DMS53 treated with DMSO at 0.1 percent for 48 hours (cell line): ENCODE measurements around the gene CCDC195.
"Not testable (repeated sequence)": the region's sequence is repeated elsewhere in the genome, so short reads cannot be mapped to it uniquely, and the experiment has no call there.

Experiments
- DNase-seq: peaks from one replicate; lab custom pipeline; 2025; ENCODE audit not compliant: unreplicated experiment; lab: John Stamatoyannopoulos, UW

The CCDC195 gene

DNA sequence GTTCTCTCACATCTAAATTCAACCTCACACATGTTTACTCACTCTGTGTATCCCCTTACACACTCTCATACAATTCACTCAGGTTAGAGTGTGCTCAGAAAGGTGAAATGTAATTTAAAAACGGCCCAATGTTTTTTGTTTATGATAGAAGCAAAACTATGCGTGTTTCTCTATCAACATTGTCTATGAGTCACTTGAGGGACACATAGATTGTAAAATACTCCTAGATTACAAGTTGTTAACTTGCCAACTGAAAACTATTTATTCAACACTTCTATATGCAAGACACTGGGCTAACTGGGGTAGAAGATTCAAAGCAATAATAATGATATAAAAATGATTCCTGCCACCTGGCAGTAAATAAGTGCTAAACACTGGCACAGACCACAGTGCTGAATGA is 24.6 kb downstream of the CCDC195 start:
- DNase-seq, result no peak

DNA sequence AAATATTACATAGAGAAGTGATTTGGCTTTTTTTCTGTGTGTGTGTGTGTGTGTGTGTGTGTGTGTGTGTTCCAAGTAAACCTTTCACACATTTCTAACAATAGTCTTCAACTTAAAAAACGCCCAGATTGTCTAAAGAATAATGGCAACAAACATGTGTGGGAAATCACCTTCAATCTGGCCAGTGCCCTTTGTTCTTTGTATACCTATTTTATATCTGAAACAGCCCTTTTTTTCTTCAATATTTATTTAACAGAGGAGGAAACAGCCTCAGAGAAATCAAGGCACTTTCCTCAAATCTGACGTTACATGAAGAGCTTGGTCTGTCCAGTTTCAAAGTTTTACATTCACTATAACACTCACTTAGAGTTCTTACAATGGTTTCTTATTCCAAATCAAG is 25.3 kb downstream of the CCDC195 start:
- no peak for DNase-seq

DNA sequence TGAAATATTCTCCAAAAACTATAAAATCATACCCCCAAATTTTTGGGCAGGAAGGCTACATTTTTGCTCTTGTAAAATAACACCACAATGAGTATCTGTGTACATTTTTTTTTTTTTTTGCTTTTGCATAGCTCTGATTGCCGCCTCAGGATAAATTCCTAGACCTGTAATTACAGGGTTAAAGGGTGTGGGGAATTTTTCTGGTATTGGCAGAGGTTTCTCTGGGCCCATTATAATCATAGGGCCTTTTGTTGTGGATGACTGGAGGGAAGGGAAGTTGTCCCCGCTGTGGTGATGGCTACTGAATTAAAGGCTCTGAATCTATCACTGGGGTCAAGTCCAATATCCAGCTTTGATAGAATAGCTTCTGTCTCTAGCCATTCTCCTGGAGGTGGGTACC is 26.6 kb downstream of the CCDC195 start:
- DNase-seq, result no peak

DNA sequence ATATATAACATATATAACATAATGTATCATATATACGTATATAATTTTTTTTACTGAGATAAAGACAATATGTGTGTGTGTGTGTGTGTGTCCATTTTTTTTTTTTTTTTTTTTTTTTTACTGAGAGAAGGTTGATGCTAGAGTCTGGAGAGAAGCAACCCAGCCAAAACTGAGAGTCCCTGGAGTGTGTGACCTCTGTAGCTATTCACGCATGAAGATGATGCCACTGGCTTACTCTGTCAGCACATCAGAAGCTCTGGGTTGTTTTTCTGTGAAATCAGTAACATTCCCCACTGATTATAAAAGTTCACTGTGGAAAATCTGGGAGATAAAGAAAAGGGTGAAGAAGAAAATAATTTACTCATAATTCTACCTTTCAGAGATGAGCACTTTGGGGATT is 27.2 kb downstream of the CCDC195 start:
- DNase-seq, result no peak

DNA sequence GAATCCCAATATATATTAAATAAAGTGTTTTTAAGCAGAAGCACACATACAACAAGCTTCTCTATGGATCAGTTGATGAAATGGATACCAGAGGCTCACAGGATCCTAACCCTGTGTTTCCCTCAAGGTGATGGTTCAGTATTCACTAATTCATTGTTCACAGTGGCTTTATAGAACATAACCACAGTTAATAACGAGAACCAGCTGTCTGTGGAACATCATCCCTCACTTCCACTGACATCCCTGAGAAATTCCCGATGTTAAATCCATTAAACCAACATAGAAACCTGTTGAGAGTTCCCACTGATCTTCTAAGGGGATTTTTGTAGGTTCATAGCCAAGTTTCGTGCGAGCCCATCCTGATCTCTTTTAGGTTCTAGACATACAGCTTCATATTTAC is 29.0 kb downstream of the CCDC195 start:
- DNase-seq, result no peak

DNA sequence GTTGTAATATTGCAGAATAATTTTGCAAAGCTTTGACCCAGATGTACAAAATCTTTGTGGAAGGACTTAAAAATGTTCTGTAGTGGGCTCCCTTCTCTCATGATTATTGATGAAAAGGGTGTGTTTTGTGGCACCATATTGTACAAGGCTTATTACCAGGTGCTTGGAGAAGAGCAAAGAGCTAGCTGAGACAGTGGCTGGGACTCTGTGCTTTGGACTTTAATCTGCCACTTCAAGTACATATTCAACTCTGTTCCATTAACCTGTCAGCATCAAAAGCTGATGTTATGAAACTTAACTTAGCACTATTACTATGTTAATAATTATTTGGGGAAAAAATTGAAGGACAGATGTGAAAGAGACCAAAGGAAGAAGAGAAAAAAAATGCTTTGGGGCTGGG is 31.0 kb downstream of the CCDC195 start:
- DNase-seq, result no peak

DNA sequence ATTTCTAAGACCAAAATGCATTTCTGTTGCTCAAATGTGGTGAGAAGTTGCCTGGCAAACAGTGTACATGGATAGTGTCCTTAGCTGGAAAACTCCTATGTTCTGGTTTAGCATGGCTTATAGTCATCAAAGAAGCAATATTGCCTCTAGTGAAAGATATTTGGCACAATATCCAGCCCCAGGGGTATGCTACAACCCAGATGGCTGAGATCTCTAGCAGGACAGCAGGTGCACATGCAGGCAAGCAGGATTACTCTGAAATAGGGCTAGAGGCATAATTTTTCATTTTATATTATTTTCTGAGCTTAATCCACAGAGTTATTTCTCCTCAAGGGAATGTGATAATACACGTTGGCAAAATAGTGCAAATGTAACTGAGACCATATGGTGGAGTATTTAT is 34.0 kb downstream of the CCDC195 start:
- DNase-seq, result no peak

DNA sequence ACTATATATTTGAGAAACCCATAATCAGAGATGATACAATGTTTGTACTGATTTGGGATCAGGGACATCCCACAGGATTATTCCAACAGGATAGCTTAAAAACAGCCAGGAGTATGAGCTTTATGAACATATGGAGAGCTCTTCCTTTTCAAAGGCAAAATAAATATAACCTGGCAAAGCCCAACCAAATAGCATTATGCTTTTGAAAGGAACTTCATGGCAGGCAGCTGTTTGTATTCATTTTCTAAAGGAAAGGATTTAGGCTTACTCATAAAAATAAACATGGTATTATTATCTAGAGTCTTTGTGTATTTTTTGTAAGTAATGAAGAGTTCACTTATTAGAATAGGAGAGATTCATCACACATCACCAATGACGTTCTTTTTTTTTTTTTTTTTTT is 44.4 kb downstream of the CCDC195 start:
- DNase-seq, result peak; percentile 74

DNA sequence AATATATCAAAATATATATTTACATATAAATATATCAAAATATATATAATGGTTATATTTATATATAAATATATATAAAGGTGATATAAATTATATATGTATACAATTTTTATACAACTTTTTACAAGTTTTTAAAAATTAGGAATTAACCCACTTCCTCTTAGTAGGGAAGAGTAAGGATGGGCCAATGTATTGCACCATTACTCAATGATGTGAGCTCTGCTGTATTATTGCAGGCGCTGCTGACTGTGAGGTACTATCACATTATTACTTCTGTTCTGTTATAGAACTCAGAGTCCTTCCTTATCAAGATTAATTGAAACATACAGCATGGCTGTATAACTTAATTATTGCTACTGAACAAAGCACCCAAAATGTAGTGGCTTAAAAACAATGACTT is 46.0 kb downstream of the CCDC195 start:
- no peak for DNase-seq

DNA sequence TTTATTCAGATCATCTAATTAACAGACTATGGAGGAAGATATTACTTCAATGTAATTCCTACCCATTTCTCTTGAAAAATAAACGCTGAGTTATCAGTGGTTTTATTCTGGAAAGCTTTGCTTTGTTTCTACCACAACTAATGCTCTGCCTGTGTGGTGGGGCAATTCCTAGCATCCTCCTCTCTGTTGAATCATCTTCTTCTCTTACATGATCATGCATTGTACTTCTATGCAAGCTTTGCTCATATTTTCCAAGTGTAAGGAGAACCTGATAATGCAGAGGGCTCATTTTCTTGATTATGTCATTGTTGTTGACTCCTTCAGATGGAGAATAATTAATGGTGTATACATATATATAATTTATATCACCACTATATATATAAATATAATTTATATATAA is 46.7 kb downstream of the CCDC195 start:
- DNase-seq, result no peak

DNA sequence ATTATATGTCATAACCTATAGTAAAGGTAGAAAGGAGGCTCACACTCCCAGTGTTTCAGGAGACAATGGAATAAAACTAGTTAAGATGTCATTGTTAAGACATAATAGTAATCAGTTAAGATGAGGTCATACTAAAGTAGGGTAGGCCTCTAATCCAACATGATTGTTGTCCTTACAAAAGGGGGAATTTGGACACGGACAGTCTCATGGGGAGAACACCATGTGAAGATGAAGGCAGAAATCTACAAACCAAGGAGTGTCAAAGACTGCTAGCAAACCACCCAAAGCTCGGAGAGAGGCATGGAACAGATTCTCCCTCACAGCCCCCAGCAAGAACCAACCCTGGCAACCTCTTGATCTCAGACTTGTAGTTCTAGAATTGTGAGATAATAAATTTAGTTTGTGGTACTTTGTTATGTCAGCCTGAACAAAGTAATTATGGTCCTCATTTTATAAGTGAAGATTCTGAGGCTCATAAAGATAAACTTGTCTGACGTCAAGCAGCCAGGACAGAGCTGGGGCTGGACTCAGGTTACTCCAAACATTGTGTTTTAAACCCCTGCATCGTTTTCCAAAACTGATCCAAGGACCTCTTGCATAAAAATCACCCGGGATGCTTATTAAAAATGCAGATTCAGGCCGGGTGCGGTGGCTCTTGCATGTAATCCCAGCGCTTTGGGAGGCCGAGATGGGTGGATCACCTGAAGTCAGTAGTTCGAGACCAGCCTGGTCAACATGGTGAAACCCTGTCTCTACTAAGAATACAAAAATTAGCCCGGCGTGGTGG is 47.8 kb downstream of the CCDC195 start:
- DNase-seq, result no peak

DNA sequence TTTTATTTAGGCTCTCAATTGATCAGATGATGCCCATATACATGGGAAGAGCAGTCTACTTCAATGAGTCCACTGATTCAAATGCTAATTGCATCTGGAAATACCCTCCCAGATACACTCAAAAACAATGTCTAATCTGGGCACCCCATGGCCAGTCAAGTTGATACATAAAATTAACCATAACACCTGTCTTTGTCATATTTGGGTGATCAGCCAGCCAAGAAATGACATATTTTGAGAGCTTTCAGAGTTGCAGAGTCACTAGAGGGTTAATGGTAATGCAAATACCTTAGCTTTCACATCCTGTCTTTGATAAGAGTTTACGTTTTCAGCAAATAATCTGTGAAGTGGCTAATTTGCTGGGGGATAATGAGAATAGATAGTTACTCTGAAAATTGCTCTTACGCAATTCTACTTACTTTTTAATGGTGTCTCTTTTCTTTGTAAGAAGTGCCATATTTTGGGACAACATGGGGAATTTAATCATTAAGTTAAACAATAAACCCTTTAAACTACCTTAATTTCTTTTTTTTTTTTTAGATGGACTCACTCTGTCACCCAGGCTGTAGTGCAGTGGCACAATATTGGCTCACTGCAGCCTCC is 49.1 kb downstream of the CCDC195 start:
- no peak for DNase-seq

DNA sequence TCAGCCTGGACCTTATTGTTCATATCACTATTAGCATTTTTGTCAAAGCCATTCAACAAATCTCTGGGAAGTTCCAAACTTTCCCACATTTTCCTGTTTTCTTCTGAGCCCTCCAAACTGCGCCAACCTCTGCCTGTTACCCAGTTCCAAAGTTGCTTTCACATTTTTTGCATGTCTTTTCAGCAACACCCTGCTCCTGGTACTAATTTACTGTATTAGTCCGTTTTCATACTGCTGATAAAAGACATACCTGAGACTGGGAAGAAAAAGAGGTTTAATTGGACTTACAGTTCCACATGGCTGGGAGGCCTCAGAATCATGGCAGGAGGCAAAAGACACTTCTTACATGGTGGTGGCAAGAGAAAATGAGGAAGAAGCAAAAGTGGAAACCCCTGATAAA is 52.8 kb downstream of the CCDC195 start:
- not testable (repeated sequence) for DNase-seq

DNA sequence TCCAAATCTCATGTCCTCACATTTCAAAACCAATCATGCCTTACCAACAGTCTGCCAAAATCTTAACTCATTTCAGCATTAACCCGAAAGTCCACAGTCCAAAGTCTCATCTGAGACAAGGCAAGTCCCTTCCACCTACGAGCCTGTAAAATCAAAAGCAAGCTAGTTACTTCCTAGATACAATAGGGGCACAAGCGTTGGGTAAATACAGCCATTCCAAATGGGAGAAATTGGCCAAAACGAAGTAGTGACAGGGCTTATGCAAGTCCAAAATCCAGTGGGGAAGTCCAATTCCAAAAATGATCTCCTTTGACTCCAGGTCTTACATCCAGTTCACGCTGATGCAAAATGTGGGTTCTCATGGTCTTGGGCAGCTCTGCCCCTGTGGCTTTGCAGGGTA is 54.5 kb downstream of the CCDC195 start:
- DNase-seq, result not testable (repeated sequence)

DNA sequence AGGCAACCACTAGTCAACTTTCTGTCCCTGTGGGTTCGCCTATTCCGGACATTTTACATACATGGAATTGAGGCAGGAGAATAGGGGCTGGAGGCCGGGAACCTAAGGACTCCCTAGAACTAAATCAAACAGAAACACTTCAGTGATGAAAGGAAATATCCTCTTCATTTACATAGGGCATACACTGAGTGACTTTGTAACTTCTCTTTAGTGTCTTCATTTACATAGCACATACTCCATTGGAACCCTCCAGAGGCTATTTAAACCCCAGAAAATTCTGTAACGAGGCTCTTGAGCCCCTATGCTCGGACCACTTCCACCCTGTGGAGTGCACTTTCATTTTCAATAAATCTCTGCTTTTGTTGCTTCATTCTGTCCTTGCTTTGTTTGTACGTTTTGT is 56.5 kb downstream of the CCDC195 start:
- no peak for DNase-seq

DNA sequence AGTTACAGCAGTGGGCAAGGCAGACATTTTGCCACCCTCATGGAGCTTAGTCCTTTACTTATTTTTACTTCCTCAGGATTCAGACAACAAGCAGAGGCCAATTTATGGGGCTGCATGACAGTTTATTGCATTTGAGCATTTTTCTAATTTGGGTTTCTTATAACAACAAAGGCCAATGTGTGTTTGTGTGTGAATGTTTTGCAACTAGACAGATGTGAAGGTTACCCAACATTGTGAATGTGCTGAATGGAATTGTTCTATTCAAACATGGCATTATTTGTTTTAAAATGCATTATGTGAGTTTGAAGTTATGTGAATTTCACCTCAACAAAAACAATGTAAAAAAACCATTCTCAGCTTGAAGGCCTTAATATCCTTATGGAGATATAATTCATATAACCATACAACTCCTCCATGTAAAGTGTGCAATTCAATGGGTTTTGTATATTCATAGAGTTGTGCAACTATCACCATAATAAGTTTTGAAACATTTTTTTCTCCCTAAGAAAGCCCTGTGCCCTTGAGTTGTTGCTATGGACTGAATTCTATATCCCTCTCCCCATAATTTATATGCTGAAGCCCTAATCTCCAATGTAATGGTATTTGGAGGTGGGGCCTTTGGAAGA is 57.3 kb downstream of the CCDC195 start:
- DNase-seq, result no peak

DNA sequence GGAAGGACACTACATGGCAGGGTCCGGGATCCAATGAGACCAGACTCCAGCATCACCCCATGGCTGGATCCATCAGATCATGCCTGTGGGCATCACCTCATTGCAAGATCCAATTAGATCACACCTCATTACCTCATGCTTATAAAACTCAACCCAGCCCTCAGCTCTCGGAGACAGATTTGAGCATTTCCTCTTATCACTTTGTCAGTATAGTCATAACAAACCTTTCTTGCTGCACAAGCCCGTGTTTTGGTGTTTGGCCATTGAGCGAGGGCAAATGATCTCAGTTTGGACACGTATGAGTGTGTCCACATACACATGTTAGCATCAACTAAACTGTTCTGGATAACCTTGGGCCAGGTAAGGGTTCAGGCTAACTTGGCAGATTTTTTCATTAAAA is 58.8 kb downstream of the CCDC195 start:
- no peak for DNase-seq

DNA sequence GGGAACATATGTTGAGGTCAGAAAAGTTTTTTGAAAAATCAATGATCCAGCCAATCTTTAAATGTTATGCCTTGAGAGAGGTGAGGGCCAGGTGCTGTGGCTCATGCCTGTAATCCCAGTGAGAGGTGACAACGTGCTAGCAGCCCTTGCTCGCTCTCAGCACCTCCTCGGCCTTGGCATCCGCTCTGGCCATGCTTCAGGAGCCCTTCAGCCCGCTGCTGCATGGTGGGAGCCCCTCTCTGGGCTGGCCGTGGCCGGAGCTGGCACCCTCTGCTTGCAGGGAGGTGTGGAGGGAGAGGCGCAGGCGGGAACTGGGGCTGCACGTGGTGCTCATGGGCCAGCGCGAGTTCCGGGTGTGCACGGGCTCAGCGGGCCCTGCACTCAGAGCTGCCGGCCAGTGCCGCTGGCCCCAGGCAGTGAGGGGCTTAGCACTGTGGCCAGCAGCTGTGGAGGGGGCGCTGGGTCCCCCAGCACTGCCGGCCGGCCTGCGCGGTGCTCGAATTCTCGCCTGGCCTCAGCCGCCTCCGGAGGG is 61.1 kb downstream of the CCDC195 start:
- no peak for DNase-seq
